ENCODE results near the gene C2orf72. TPM values are rescaled to one million over a fixed set of nuclear protein-coding genes. Genes with fewer than 3 reads are reported as not detected.

C2orf72 gene
- polyA plus RNA-seq, 1 experiment, result not detected

DNA sequence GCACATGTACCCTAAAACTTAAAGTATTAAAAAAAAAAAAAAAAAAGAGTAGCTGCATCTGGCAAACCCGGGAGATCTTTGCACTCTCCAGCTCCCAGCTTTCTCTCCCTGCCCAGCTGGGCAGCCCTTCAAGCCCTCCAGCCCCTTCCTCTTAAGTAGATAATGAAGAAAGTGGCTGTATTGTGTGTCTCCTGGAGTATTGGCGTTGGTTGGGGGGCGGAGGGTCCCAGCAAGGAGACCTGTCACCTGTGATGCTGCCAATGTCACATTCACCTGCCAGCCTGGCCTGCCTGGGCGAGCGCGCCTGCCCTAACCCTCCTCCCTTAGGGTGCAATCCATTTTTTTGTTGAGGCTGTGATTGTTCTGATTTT lies 2.0 kb downstream of the C2orf72 start:
- no peak for DNase-seq (ENCODE audit: low read depth, low spot score)
- peaks cover 52% of the 10 kb centered on the region for H3K27me3 ChIP-seq (ENCODE audit: control insufficient read depth, insufficient read depth, low read length)
- TF ChIP-seq, protein P1, sequence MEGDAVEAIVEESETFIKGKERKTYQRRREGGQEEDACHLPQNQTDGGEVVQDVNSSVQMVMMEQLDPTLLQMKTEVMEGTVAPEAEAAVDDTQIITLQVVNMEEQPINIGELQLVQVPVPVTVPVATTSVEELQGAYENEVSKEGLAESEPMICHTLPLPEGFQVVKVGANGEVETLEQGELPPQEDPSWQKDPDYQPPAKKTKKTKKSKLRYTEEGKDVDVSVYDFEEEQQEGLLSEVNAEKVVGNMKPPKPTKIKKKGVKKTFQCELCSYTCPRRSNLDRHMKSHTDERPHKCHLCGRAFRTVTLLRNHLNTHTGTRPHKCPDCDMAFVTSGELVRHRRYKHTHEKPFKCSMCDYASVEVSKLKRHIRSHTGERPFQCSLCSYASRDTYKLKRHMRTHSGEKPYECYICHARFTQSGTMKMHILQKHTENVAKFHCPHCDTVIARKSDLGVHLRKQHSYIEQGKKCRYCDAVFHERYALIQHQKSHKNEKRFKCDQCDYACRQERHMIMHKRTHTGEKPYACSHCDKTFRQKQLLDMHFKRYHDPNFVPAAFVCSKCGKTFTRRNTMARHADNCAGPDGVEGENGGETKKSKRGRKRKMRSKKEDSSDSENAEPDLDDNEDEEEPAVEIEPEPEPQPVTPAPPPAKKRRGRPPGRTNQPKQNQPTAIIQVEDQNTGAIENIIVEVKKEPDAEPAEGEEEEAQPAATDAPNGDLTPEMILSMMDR (IDR thresholded peaks at IDR 0.05; ENCODE audit: low read depth, low read length), result no peak
- ChIA-PET POLR2A (no interaction called here), CTCF (interaction anchor here (1.0 to 1.2 kb wide), 2 partner anchors 14 to 137 kb away, joined by 3 to 5 read pairs; no protein-coding TSS in a partner anchor)
- no peak overlapping the region for H3K27ac ChIP-seq (ENCODE audit: low read depth, low read length)
- H3K4me3 ChIP-seq (ENCODE audit: low read depth, low read length), result no peak overlapping the region
- no peaks in the 10 kb centered on the region; the same call in 1 of the 2 replicates for H3K9me3 ChIP-seq (ENCODE audit: control insufficient read depth, insufficient read depth, low read length)

- DNase-seq (ENCODE audit: low read depth, low spot score), result no peak
- TF ChIP-seq, protein P1 (IDR thresholded peaks at IDR 0.05; ENCODE audit: low read depth, low read length), result no peak
- Histone ChIP-seq H3K27ac (ENCODE audit: low read depth, low read length) (no peak overlapping the region), H3K9me3 (ENCODE audit: control insufficient read depth, insufficient read depth, low read length) (no peaks in the 10 kb centered on the region; the same call in 1 of the 2 replicates), H3K27me3 (ENCODE audit: control insufficient read depth, insufficient read depth, low read length) (peaks cover 52% of the 10 kb centered on the region), H3K4me3 (ENCODE audit: low read depth, low read length) (no peak overlapping the region)
- POLR2A ChIA-PET, result no interaction called here
- CTCF ChIA-PET, result interaction anchor here (1.0 to 3.9 kb wide), 3 partner anchors 12 to 138 kb away, joined by 3 to 21 read pairs (median 5); no protein-coding TSS in a partner anchor
These were observed 2.6 kb downstream of the C2orf72 start for GRCh38 chr2:231039821-231040364.

DNA sequence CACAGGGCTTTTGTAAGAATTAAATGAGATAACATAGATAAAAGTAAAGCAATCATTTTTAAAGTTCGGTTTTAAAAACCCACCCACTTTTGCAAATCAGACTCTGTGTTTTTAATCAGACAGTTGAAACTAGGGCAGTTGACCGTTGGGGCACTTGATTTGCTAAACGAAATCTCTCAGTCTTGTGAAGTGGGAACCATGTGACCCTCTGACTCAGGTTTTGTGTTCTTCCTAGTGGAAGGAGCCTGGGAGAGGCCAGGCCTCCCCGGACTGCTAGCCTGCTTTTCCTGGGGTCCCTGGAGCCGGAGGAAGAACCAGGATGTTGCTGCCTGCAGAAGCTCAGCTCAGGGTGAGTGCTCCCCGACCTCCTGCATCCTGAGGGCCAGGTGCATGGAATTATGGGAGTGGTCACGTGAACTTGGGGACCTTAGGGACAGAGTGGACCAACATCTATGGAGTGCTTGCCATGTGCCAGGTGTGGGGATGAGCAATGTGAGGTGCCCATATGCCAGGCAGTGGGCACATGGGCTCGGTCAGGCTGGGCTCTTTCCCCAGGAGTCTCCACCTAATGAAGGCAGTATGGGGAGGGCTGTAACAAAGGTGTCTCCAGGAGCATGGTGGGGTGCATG lies 3.9 kb downstream of the C2orf72 start:
- ChIA-PET POLR2A (no interaction called here), CTCF (interaction anchor here (3.9 kb wide), 1 partner anchor 11 kb away, joined by 21 read pairs; no protein-coding TSS in a partner anchor)
- Histone ChIP-seq H3K27ac (ENCODE audit: low read depth, low read length) (no peak overlapping the region), H3K9me3 (ENCODE audit: control insufficient read depth, insufficient read depth, low read length) (no peaks in the 10 kb centered on the region; the same call in 1 of the 2 replicates), H3K27me3 (ENCODE audit: control insufficient read depth, insufficient read depth, low read length) (peaks cover 42% of the 10 kb centered on the region), H3K4me3 (ENCODE audit: low read depth, low read length) (no peak overlapping the region)
- DNase-seq (ENCODE audit: low read depth, low spot score), result no peak
- TF ChIP-seq, protein P1 (IDR thresholded peaks at IDR 0.05; ENCODE audit: low read depth, low read length), result no peak

DNA sequence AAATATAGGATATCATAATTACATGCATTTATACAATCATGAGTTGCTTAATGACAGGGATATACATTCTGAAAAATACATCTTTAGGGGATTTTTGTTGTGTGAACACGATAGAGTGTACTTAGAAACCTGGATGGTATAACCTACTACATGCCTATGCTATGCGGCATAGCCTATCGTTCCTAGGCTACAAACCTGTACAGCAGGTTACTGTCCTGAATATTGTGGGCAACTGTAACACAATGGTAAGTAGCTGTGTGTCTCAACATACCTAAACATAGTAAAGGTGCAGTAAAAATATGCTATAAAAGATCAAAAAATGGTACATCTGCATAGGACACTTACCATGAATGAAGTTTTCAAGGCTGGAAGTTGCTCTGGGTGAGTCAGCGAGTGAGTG lies 6.5 kb downstream of the C2orf72 start:
- H3K27ac ChIP-seq (ENCODE audit: low read depth, low read length), result no peak overlapping the region
- TF ChIP-seq, protein P1 (IDR thresholded peaks at IDR 0.05; ENCODE audit: low read depth, low read length), result no peak
- CTCF ChIA-PET, result interaction anchor here (1.1 to 1.5 kb wide), 2 partner anchors 9 to 219 kb away, joined by 4 to 22 read pairs; no protein-coding TSS in a partner anchor
- no peak overlapping the region for H3K4me3 ChIP-seq (ENCODE audit: low read depth, low read length)
- peaks cover 47% of the 10 kb centered on the region for H3K27me3 ChIP-seq (ENCODE audit: control insufficient read depth, insufficient read depth, low read length)
- no peak for DNase-seq (ENCODE audit: low read depth, low spot score)
- no peaks in the 10 kb centered on the region; the same call in 1 of the 2 replicates for H3K9me3 ChIP-seq (ENCODE audit: control insufficient read depth, insufficient read depth, low read length)
- POLR2A ChIA-PET, result no interaction called here

- TF ChIP-seq, protein P1 (IDR thresholded peaks at IDR 0.05; ENCODE audit: low read depth, low read length), result no peak
- CTCF ChIA-PET, result no interaction called here
These were observed 9.6 kb downstream of the C2orf72 start for GRCh38 chr2:231046916-231047273.

More at GRCh38 chr2:231046916-231047273, 9.6 kb downstream of the C2orf72 start:
- Histone ChIP-seq H3K27me3 (ENCODE audit: control insufficient read depth, insufficient read depth, low read length) (peaks cover 34% of the 10 kb centered on the region), H3K4me3 (ENCODE audit: low read depth, low read length) (no peak overlapping the region), H3K9me3 (ENCODE audit: control insufficient read depth, insufficient read depth, low read length) (no peaks in the 10 kb centered on the region), H3K27ac (ENCODE audit: low read depth, low read length) (no peak overlapping the region)
- POLR2A ChIA-PET, result no interaction called here
- no peak for DNase-seq (ENCODE audit: low read depth, low spot score)

Measured in AG04450 (cell line).